ENCODE data around the gene IGLL1.

The IGLL1 gene

GRCh38 chr22:23591846-23592245 is 11.8 kb upstream of the IGLL1 start:
- H3K27ac ChIP-seq (ENCODE audit: low read depth, low read length, poor library complexity, severe bottlenecking) = no peak overlapping the region

GRCh38 chr22:23591201-23591791 is 11.2 kb upstream of the IGLL1 start:
- Histone ChIP-seq H3K9me3 (ENCODE audit: low read length) (no peaks in the 10 kb centered on the region), H3K27ac (ENCODE audit: low read depth, low read length, poor library complexity, severe bottlenecking) (no peak overlapping the region), H4K20me1 (ENCODE audit: insufficient read depth, low read length) (no peaks in the 10 kb centered on the region), H2AFZ (ENCODE audit: low read length) (no peak overlapping the region), H3F3A (ENCODE audit: insufficient read depth, low read length) (no peaks in the 10 kb centered on the region), H3K4me2 (ENCODE audit: low read length) (no peak overlapping the region), H3K36me3 (ENCODE audit: insufficient read depth, low read length) (no peaks in the 10 kb centered on the region), H3K4me3 (ENCODE audit: low read depth, low read length, poor library complexity, severe bottlenecking) (no peak overlapping the region), H3K9me2 (ENCODE audit: low read depth, low read length) (no peaks in the 10 kb centered on the region), H3K4me1 (ENCODE audit: insufficient read depth, low read length, severe bottlenecking) (no peaks in the 10 kb centered on the region), H3K79me2 (ENCODE audit: insufficient read depth, low read length) (no peaks in the 10 kb centered on the region), H3K27me3 (ENCODE audit: insufficient read depth, low read length) (no peaks in the 10 kb centered on the region), H3K9ac (ENCODE audit: low read length) (no peak overlapping the region)
- peak; percentile 97 for TF ChIP-seq CTCF (IDR thresholded peaks at IDR 0.05; ENCODE audit: low read length)
- TF ChIP-seq EZH2 (IDR thresholded peaks at IDR 0.05; ENCODE audit: borderline replicate concordance, low read length) = no peak

More at GRCh38 chr22:23591846-23592245, 11.8 kb upstream of the IGLL1 start:
- H3K4me2 ChIP-seq (ENCODE audit: low read length) = no peak overlapping the region
- no peaks in the 10 kb centered on the region for H3K79me2 ChIP-seq (ENCODE audit: insufficient read depth, low read length)
- no peaks in the 10 kb centered on the region for H3K9me3 ChIP-seq (ENCODE audit: low read length)
- no peak overlapping the region for H3K4me3 ChIP-seq (ENCODE audit: low read depth, low read length, poor library complexity, severe bottlenecking)
- H3K4me1 ChIP-seq (ENCODE audit: insufficient read depth, low read length, severe bottlenecking) = no peaks in the 10 kb centered on the region
- TF ChIP-seq EZH2 (IDR thresholded peaks at IDR 0.05; ENCODE audit: borderline replicate concordance, low read length) = no peak
- no peak for TF ChIP-seq CTCF (IDR thresholded peaks at IDR 0.05; ENCODE audit: low read length)
- no peaks in the 10 kb centered on the region for H3K36me3 ChIP-seq (ENCODE audit: insufficient read depth, low read length)
- H3K9ac ChIP-seq (ENCODE audit: low read length) = no peak overlapping the region
- H3F3A ChIP-seq (ENCODE audit: insufficient read depth, low read length) = no peaks in the 10 kb centered on the region
- no peaks in the 10 kb centered on the region for H3K27me3 ChIP-seq (ENCODE audit: insufficient read depth, low read length)
- H2AFZ ChIP-seq (ENCODE audit: low read length) = no peak overlapping the region
- no peaks in the 10 kb centered on the region for H3K9me2 ChIP-seq (ENCODE audit: low read depth, low read length)
- H4K20me1 ChIP-seq (ENCODE audit: insufficient read depth, low read length) = no peaks in the 10 kb centered on the region

GRCh38 chr22:23583836-23584235 is 3.7 kb upstream of the IGLL1 start:
- TF ChIP-seq CTCF (IDR thresholded peaks at IDR 0.05; ENCODE audit: low read length) (no peak), EZH2 (IDR thresholded peaks at IDR 0.05; ENCODE audit: borderline replicate concordance, low read length) (no peak)
- H2AFZ ChIP-seq (ENCODE audit: low read length) = no peak overlapping the region
- no peaks in the 10 kb centered on the region for H4K20me1 ChIP-seq (ENCODE audit: insufficient read depth, low read length)
- H3K9me3 ChIP-seq (ENCODE audit: low read length) = no peaks in the 10 kb centered on the region
- H3K4me3 ChIP-seq (ENCODE audit: low read depth, low read length, poor library complexity, severe bottlenecking) = no peak overlapping the region
- H3K4me2 ChIP-seq (ENCODE audit: low read length) = no peak overlapping the region
- H3K9ac ChIP-seq (ENCODE audit: low read length) = no peak overlapping the region
- no peaks in the 10 kb centered on the region for H3K4me1 ChIP-seq (ENCODE audit: insufficient read depth, low read length, severe bottlenecking)
- no peak overlapping the region for H3K27ac ChIP-seq (ENCODE audit: low read depth, low read length, poor library complexity, severe bottlenecking)
- peaks cover 4% of the 10 kb centered on the region; the same call in 1 of the 2 replicates for H3K27me3 ChIP-seq (ENCODE audit: insufficient read depth, low read length)
- H3F3A ChIP-seq (ENCODE audit: insufficient read depth, low read length) = no peaks in the 10 kb centered on the region
- no peaks in the 10 kb centered on the region for H3K9me2 ChIP-seq (ENCODE audit: low read depth, low read length)
- H3K36me3 ChIP-seq (ENCODE audit: insufficient read depth, low read length) = no peaks in the 10 kb centered on the region
- no peaks in the 10 kb centered on the region for H3K79me2 ChIP-seq (ENCODE audit: insufficient read depth, low read length)

All from OCI-LY1 (cell line).